Measurements from ENCODE around the gene PDCL2.

GRCh38 chr4:55543858-55544257, 48.2 kb downstream of the PDCL2 start:
- TF ChIP-seq POLR2A (IDR thresholded peaks at IDR 0.05; ENCODE audit: low read length) (no peak), GATA1 (IDR thresholded peaks at IDR 0.05; ENCODE audit: low read depth, low read length) (no peak)

Data from erythroblast (primary cell).